SJCRH30 (cell line): ENCODE results near the gene CADPS2. TPM values are rescaled to one million over a fixed set of nuclear protein-coding genes. Genes with fewer than 3 reads are reported as not detected.

Experiments used
- DNase-seq, 2 experiments: peaks; one replicate each; pipeline ENCODE4 v3.0.0-alpha.2; 2015 to 2020
- H3K27ac ChIP-seq: fragments of 250-450 bp; sonication (Bioruptor Pico); 2 replicates; pipeline ENCODE4 v1.5.1; 2020; ENCODE audit warnings: mild to moderate bottlenecking, moderate library complexity
- H3K27me3 ChIP-seq: fragments of 250-450 bp; sonication (Bioruptor Pico); 2 replicates; pipeline ENCODE4 v1.5.1; 2020; ENCODE audit warnings: mild to moderate bottlenecking, moderate library complexity
- H3K36me3 ChIP-seq: fragments of 250-450 bp; sonication (Bioruptor Pico); 2 replicates; pipeline ENCODE4 v1.5.1; 2020; ENCODE audit warnings: mild to moderate bottlenecking, moderate library complexity
- H3K4me1 ChIP-seq: fragments of 250-450 bp; sonication (Bioruptor Pico); 2 replicates; pipeline ENCODE4 v1.5.1; 2020; ENCODE audit warnings: mild to moderate bottlenecking, moderate library complexity
- H3K4me3 ChIP-seq: fragments of 250-450 bp; sonication (Bioruptor Pico); 2 replicates; pipeline ENCODE4 v1.5.1; 2020; ENCODE audit warnings: mild to moderate bottlenecking, moderate library complexity
- H3K9me3 ChIP-seq: fragments of 250-450 bp; sonication (Bioruptor Pico); replicated peaks from 2 replicates; pipeline ENCODE4 v1.5.1; 2020; ENCODE audit warnings: mild to moderate bottlenecking, moderate library complexity
- total RNA-seq: library from RNA; depleted of rRNA; stranded (reverse); fragments of >200 nt; shearing (Covaris generic); gene quantifications from 2 replicates; pipeline ENCODE4 v1.2.3, GENCODE V29; 2014

The CADPS2 gene
- total RNA-seq, 1 experiment from 2014 or later: not detected

DNA sequence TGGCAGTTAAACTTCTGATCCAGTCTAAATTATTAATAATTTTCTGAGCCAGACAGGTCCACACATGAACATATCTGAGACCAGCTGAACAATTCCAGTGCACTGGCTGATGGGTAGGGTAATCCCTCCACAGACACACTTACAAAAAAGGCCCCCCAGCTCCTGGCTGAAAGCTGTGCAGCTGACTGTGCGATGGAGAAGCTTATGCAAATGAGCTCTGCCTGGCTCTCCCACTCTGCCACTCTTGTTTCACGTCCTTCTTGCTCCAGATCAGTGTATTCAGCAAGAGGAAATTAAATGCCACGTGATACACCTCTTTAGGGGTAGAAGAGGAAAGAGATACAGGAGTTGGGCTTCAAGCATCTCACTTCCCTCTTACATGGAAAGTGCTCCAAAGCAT, 505.3 kb downstream of the CADPS2 start:
- DNase-seq: no peak
- Histone ChIP-seq H3K9me3 (no peaks in the 10 kb centered on the region), H3K27me3 (no peaks in the 10 kb centered on the region; the same call in 1 of the 2 replicates), H3K4me3 (no peak overlapping the region), H3K36me3 (no peaks in the 10 kb centered on the region), H3K4me1 (no peaks in the 10 kb centered on the region), H3K27ac (no peak overlapping the region)

DNA sequence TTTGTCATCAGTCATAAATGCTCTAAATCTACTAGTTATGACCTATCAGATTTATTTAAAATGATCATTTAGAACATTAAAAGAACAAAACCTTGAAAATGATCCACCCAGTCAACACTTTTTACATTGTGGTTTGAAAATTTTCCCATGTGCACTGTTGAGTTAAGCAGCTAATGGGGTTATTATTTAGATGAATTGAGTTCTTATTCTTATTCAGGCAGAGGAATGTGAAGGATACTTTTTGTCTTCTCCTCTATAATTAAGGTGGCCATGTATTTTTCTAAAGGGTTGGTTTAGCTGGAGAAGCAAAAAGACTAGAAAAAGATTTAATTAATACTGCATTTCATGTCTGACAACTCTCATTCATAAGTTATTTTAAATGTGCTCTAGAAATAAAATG, 506.8 kb downstream of the CADPS2 start:
- Histone ChIP-seq H3K36me3 (no peaks in the 10 kb centered on the region), H3K27me3 (no peaks in the 10 kb centered on the region; the same call in 1 of the 2 replicates), H3K9me3 (no peaks in the 10 kb centered on the region), H3K27ac (no peak overlapping the region), H3K4me3 (no peak overlapping the region), H3K4me1 (no peaks in the 10 kb centered on the region)
- DNase-seq: no peak

DNA sequence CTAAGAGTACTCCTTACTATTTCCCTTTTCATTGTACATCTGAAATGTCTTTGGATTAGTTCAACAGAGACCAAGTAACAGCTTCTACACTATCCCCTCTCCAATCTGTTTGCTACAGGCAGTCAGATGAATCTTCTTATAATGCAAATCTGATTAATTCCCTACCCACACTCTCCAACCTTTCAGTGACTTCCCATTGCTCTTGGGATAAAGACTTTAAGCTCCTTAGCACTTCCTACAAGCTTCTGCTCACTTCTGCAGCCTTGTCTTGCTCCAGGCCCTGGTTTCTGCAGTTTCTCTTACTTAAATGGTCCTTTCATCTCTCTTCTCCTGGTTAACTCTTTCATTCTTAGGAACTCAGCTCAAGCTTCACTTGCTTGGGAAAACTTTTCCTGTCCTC, 516.5 kb downstream of the CADPS2 start:
- H3K36me3 ChIP-seq: no peaks in the 10 kb centered on the region
- H3K4me3 ChIP-seq: no peak overlapping the region
- no peak overlapping the region for H3K27ac ChIP-seq
- no peaks in the 10 kb centered on the region for H3K27me3 ChIP-seq
- H3K9me3 ChIP-seq: no peaks in the 10 kb centered on the region
- no peaks in the 10 kb centered on the region for H3K4me1 ChIP-seq
- no peak for DNase-seq

DNA sequence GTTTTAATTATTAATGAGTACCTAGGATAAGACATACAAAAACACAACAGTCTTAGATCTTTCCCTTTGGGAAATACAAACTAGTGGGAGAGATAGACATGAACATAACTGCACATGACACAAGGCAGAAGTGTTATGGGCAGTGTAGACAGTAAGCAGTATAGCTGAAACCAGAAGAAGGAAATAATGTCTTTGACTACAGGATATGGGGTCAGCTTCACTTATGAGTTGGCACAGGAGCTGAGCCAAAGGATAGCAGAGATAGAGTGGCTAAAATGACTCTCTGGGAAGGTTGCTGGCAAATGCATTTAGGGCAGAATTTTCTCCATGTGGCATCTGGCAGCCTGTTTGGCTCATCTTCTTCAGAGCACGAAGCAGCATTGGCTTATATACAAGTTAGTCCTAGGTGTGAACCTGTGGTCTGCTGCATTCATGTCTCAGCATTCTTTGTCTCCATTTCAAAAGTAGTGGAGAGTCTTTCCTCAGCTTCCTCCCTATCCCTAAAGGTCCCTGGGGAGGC, 521.4 kb downstream of the CADPS2 start:
- Histone ChIP-seq H3K27me3 (peaks cover 3% of the 10 kb centered on the region; the same call in 1 of the 2 replicates), H3K9me3 (no peaks in the 10 kb centered on the region), H3K4me1 (no peaks in the 10 kb centered on the region), H3K36me3 (no peaks in the 10 kb centered on the region), H3K27ac (no peak overlapping the region), H3K4me3 (no peak overlapping the region)
- DNase-seq: no peak

DNA sequence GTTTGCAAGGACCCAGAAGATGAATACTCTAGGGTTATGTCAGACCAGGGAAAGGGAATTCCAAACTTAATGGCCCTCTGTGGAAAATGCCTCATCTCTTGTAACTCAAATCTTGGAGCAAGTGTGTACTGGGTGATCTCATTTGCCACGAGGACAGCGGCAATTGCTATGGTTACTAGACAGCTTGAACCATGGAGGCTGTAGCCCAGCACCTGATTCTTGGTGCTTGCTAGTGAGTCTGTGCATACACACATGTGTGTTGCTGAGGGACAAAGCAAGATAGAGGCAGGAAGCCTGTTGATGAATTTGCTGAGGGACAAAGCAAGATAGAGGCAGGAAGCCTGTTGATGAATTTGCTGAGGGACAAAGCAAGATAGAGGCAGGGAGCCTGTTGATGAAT, 523.1 kb downstream of the CADPS2 start:
- Histone ChIP-seq H3K4me3 (no peak overlapping the region), H3K9me3 (no peaks in the 10 kb centered on the region), H3K4me1 (no peaks in the 10 kb centered on the region), H3K27me3 (peaks cover 3% of the 10 kb centered on the region; the same call in 1 of the 2 replicates), H3K27ac (no peak overlapping the region), H3K36me3 (no peaks in the 10 kb centered on the region)
- no peak for DNase-seq

DNA sequence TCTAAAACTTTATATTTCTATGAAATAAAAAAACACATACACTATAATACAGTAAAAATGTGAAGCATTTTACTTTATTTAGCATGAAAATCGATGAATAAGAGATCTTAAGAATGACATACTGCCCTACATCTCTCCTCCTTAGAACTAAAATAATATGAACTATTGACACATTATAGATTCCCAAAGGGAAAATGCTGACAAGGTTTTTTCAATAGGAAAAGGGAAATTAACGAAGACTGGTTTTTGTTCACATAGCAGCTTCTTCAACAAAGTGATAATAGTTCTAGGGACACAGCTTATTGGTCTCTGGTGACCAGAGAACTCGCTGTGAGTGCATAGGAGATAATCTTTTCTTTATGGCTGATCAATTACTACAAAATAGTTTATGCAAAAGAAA, 523.8 kb downstream of the CADPS2 start:
- no peaks in the 10 kb centered on the region for H3K9me3 ChIP-seq
- DNase-seq: no peak
- no peaks in the 10 kb centered on the region for H3K4me1 ChIP-seq
- H3K27ac ChIP-seq: no peak overlapping the region
- H3K4me3 ChIP-seq: no peak overlapping the region
- no peaks in the 10 kb centered on the region for H3K36me3 ChIP-seq
- H3K27me3 ChIP-seq: peaks cover 3% of the 10 kb centered on the region; the same call in 1 of the 2 replicates

DNA sequence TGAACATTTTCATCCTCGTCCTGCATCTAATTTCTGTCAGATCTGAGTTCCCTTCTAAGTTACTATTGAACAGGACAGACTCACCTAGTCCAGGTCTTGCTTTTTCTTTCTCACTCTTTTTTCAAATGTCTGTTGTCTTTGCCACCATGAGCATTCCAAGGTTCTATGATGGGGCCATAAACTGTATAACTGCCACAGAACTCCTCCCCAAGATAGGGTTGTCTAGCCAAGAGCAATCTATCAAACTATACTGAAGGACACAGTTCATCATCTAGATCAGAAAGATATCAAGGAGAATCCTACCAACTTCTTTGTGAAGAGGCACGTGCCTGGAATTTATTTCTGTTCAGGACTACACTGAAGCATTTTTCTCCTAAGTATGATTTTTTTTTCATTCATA, 531.6 kb downstream of the CADPS2 start:
- Histone ChIP-seq H3K27ac (no peak overlapping the region), H3K4me1 (no peaks in the 10 kb centered on the region), H3K4me3 (no peak overlapping the region), H3K9me3 (no peaks in the 10 kb centered on the region), H3K36me3 (no peaks in the 10 kb centered on the region), H3K27me3 (0 out of 2 replicates have a peak, but pooled peaks cover 3% of the 10 kb centered on the region)
- DNase-seq: no peak

DNA sequence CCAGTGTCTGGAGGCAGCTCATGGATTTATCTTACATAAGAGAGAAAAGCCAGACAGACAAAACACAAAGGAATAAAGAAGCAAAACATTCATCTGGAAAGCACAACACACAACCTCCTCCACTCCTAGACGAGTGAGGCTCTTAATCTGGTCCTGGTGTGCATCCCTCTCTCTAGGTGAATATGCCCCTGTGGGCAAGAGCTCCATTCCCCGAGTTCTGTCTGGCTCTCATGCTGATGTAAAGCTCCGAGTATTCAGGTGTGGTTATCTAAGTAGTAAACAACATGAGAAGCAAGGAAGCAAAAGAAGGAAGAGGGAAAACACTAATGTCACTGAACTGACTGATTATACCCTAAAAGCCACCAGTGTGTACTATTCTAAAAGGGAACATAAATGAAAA, 533.8 kb downstream of the CADPS2 start:
- H3K27ac ChIP-seq: no peak overlapping the region

DNA sequence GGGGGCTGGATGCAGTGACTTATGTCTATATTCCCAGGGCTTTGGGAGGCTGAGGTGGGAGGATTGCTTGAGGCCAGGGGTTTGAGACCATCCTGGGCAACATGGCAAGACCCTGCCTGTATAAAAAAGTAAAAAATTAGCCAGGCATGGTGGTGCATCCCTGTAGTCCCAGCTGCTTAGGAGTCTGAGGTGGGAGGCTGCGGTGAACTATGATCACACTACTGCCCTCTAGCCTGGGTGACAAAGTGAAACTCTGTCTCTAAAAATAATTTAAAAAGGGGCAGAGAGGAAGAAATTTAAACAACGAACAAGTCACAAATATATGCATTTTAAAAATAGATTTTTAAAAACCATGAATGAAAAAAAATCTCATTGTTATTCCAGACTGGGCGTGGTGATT, 535.6 kb downstream of the CADPS2 start:
- DNase-seq: no peak

More for the DNA sequence above, 533.8 kb downstream of the CADPS2 start:
- H3K4me3 ChIP-seq: no peak overlapping the region
- H3K27me3 ChIP-seq: peaks cover 3% of the 10 kb centered on the region; the same call in 1 of the 2 replicates
- no peak for DNase-seq
- H3K9me3 ChIP-seq: 0 out of 2 replicates have a peak, but pooled peaks cover 2% of the 10 kb centered on the region
- no peaks in the 10 kb centered on the region for H3K36me3 ChIP-seq
- no peaks in the 10 kb centered on the region for H3K4me1 ChIP-seq

DNA sequence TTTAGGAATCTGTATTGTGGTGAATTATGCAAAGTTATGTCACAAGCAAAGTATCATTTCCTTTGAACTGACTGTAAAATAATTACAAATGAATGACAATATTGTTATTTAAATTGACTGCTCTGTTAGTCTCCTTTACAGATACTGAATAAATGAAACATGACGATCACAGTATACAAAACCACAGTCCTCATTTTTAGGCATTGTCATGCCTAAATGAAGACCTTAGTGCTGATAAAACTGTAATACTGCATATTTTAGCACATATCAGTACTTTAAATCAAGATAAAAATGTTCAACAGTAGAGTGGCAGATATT, 542.0 kb downstream of the CADPS2 start:
- DNase-seq: no peak
- no peak overlapping the region for H3K27ac ChIP-seq
- 0 out of 2 replicates have a peak, but pooled peaks cover 2% of the 10 kb centered on the region for H3K9me3 ChIP-seq
- H3K4me1 ChIP-seq: no peaks in the 10 kb centered on the region
- no peak overlapping the region for H3K4me3 ChIP-seq
- H3K36me3 ChIP-seq: no peaks in the 10 kb centered on the region
- peaks cover 3% of the 10 kb centered on the region for H3K27me3 ChIP-seq

More for the DNA sequence above, 535.6 kb downstream of the CADPS2 start:
- H3K36me3 ChIP-seq: no peaks in the 10 kb centered on the region
- no peak overlapping the region for H3K4me3 ChIP-seq
- H3K27me3 ChIP-seq: peaks cover 3% of the 10 kb centered on the region
- H3K4me1 ChIP-seq: no peaks in the 10 kb centered on the region
- 0 out of 2 replicates have a peak, but pooled peaks cover 2% of the 10 kb centered on the region for H3K9me3 ChIP-seq
- H3K27ac ChIP-seq: no peak overlapping the region

DNA sequence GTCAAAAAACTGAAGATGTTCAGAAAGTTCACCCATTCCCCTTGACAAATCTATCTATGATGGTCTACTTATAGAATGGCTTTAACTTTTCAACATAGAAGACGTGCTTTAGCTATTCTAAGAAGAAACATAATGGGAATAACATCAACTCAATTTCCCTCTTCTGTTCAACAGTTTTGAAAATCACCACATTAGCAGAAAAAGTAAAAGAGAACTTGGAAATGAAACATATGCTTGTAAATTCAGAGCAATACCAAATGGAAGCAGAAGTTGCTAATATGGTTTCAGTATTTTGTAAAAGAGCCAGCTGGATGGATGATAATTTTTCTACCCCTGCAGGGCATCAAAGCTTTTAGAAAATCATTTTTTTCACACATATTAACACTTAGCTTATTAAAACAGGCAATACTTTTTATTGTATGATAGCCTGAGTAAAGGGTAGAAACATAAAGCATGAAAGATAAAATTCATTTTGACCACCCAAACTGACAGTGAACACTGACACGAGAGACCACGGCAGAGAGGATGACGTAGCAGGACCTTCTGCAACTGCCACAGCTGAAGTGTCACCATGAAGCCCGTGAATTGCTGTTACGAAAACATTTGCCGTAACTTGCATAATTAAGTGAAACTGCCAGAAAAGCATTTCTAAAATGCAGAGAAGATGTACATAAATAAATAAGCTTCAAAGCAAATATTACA, 542.5 kb downstream of the CADPS2 start:
- H3K4me3 ChIP-seq: no peak overlapping the region
- no peak overlapping the region for H3K27ac ChIP-seq

DNA sequence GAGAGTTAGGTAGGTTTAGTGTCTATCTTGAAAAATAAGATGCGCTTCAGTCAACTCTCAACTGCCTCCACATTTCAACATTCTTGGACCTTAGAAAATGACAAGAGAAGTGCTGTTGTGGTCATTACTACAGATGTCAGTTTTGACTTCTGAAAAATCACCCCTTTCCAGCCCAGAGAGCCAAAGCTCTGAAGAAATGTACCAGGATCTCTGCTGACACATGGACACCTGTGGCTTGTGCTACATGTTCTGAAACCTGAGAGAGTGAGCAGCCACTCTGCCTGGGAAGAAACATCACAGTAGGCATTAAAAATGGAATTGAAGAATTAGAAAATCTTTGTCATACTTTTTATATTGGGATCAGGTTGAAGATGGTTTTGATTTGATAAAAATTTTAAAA, 545.8 kb downstream of the CADPS2 start:
- Histone ChIP-seq H3K9me3 (no peaks in the 10 kb centered on the region; the same call in 1 of the 2 replicates), H3K27me3 (0 out of 2 replicates have a peak, but pooled peaks cover under 1% of the 10 kb centered on the region), H3K36me3 (no peaks in the 10 kb centered on the region), H3K27ac (no peak overlapping the region), H3K4me1 (no peaks in the 10 kb centered on the region), H3K4me3 (no peak overlapping the region)
- no peak for DNase-seq

More for the DNA sequence above, 542.5 kb downstream of the CADPS2 start:
- Histone ChIP-seq H3K4me1 (no peaks in the 10 kb centered on the region), H3K36me3 (no peaks in the 10 kb centered on the region), H3K9me3 (0 out of 2 replicates have a peak, but pooled peaks cover 2% of the 10 kb centered on the region), H3K27me3 (peaks cover 3% of the 10 kb centered on the region)
- no peak for DNase-seq

DNA sequence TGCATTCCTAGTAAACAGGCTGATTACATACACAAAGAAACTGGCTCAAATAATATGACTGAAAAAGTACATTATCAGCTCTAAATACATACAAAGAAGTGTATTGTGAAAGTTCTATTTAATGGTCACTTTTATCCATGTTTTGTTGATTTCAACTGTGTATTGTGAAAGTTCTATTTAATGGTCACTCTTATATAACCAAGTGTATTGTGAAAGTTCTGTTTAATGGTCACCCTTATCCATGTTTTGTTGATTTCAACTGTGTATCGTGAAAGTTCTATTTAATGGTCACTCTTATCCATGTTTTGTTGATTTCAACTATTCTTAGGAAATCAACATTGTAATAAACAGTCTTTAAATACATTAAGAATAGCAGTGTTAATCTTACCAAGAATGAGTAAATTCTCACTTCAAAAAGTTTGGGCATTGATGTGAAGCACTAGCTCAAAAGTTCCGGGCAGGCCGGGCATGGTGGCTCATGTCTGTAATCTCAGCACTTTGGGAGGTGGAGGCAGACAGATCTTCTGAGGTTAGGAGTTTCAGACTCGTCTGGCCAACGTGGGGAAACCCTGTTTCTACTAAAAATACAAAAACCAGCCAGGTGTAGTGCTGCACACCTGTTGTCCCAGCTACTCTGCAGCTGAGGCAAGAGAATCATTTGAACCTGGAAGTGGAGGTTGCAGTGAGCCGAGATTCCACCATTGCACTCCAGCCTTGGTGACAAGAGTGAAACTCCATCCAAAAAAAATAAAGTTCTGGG, 546.9 kb downstream of the CADPS2 start:
- no peaks in the 10 kb centered on the region for H3K4me1 ChIP-seq
- no peaks in the 10 kb centered on the region; the same call in 1 of the 2 replicates for H3K9me3 ChIP-seq
- no peak for DNase-seq
- H3K27me3 ChIP-seq: no peaks in the 10 kb centered on the region
- H3K27ac ChIP-seq: no peak overlapping the region
- no peak overlapping the region for H3K4me3 ChIP-seq
- no peaks in the 10 kb centered on the region for H3K36me3 ChIP-seq

DNA sequence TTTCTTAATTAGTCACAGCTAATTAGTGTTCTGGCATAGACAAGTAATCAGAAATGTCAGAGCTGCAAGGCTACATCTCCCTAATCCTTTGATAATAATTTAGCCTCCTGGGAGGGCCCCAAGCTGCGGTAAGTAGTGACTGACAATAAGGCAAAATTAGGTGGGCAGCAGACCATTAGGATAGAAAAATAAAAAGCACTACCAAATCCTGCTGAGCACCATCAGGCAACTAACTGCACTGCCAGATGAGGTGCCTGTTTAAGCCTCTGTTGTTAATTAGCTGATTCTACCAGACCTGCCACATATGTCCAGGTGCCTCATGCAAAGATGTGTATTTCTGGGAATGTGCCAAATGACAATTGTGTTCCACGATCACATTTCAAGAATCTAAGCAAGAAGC, 549.2 kb downstream of the CADPS2 start:
- H3K36me3 ChIP-seq: no peaks in the 10 kb centered on the region
- H3K27me3 ChIP-seq: no peaks in the 10 kb centered on the region
- H3K9me3 ChIP-seq: no peaks in the 10 kb centered on the region; the same call in 1 of the 2 replicates
- H3K27ac ChIP-seq: no peak overlapping the region
- no peaks in the 10 kb centered on the region for H3K4me1 ChIP-seq
- H3K4me3 ChIP-seq: no peak overlapping the region
- no peak for DNase-seq

DNA sequence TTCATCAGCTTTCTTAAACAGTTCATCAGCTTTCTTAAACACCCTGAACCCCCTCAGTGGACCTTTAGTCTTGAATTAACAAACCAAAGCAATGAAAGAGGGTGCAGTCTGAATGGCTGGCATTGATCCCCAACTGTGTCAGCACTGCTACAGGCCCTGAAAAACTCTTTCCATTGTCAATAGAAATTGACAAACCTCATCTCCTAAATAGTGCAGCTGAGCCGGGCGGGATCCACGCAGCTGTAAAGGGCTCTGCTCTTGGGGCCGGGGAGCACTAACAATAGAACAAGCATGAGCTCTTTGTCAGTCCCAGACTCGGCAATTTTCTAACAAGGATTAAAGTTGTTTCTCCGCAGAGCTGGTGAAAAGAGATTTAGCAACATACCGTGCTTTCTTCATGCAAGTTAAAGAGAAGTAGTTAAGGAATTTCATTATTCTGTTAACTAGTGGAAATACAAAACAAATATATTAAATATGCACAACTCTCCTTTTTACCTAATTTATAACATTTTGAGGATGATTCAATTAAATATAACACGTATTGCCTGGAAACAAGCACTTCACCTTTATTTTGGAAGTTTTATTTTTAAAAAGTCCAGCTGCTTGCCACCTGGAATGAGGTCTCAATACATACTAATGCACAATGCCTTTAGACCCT, 557.0 kb downstream of the CADPS2 start:
- H3K36me3 ChIP-seq: no peaks in the 10 kb centered on the region
- no peaks in the 10 kb centered on the region for H3K4me1 ChIP-seq
- no peak for DNase-seq
- H3K4me3 ChIP-seq: no peak overlapping the region
- peaks cover 7% of the 10 kb centered on the region; the same call in 1 of the 2 replicates for H3K27me3 ChIP-seq
- H3K27ac ChIP-seq: no peak overlapping the region
- no peaks in the 10 kb centered on the region for H3K9me3 ChIP-seq
